Fibroblast of lung (primary cell): Measurements from ENCODE around the gene ABRAXAS1. TPM values are rescaled to one million over a fixed set of nuclear protein-coding genes. Genes with fewer than 3 reads are reported as not detected.
A peak's percentile ranks its signal among the peaks of the same experiment; 100 is the strongest.

ENCODE experiments used
- DNase-seq, 2 donors: peaks; one replicate each; pipeline versions ENCODE4 v3.0.0 to v3.0.0-alpha.2; 2010; ENCODE audit warnings: low read depth in 2 of 2
- H2AFZ ChIP-seq: 2 replicates; pipeline ENCODE4 v1.5.1; 2012; ENCODE audit warnings: low read length, control low read depth, inconsistent platforms
- H3K27ac ChIP-seq: 2 replicates; pipeline ENCODE4 v1.5.1; 2011; ENCODE audit warnings: low read length, control low read depth; ENCODE audit not compliant: insufficient read depth
- H3K27me3 ChIP-seq: 2 replicates; pipeline ENCODE4 v1.5.1; 2011; ENCODE audit warnings: mild to moderate bottlenecking, low read length; ENCODE audit not compliant: control insufficient read depth, insufficient read depth
- H3K36me3 ChIP-seq: 2 replicates; pipeline ENCODE4 v1.5.1; 2011; ENCODE audit warnings: low read length; ENCODE audit not compliant: control insufficient read depth, insufficient read depth
- H3K4me1 ChIP-seq: 2 replicates; pipeline ENCODE4 v1.5.1; 2011; ENCODE audit warnings: low read length; ENCODE audit not compliant: control insufficient read depth, insufficient read depth; ENCODE audit errors: extremely low read depth
- H3K4me2 ChIP-seq: 2 replicates; pipeline ENCODE4 v1.5.1; 2011; ENCODE audit warnings: low read length, control low read depth; ENCODE audit not compliant: insufficient read depth; ENCODE audit errors: extremely low read depth
- H3K4me3 ChIP-seq, 4 experiments: fragments of 200-600 bp in 1 of 4; sonication (generic) in 1 of 4; replicated peaks in 1 of 4; 2 replicates each; pipeline ENCODE4 v1.5.1; 2011 to 2016; ENCODE audit warnings: low read length in 4 of 4, low read depth in 3 of 4, mild to moderate bottlenecking in 3 of 4, control low read depth in 2 of 4, inconsistent platforms in 1 of 4, mixed read lengths in 1 of 4; ENCODE audit not compliant: insufficient read depth in 1 of 4; ENCODE audit errors: control extremely low read depth in 1 of 4
- H3K79me2 ChIP-seq: 2 replicates; pipeline ENCODE4 v1.5.1; 2012; ENCODE audit warnings: mild to moderate bottlenecking, low read length, inconsistent platforms; ENCODE audit not compliant: control insufficient read depth, insufficient read depth
- H3K9ac ChIP-seq: 2 replicates; pipeline ENCODE4 v1.5.1; 2011; ENCODE audit warnings: mild to moderate bottlenecking, low read length, control low read depth; ENCODE audit not compliant: insufficient read depth
- H3K9me3 ChIP-seq: 2 replicates; pipeline ENCODE4 v1.5.1; 2012; ENCODE audit warnings: low read depth, low read length; ENCODE audit not compliant: control insufficient read depth, insufficient read depth
- H4K20me1 ChIP-seq: 2 replicates; pipeline ENCODE4 v1.5.1; 2011; ENCODE audit warnings: low read length; ENCODE audit not compliant: control insufficient read depth, insufficient read depth; ENCODE audit errors: extremely low read depth
- CTCF ChIP-seq, 2 donors: IDR thresholded peaks in 1 of 2; conservative IDR thresholded peaks in 1 of 2; 1 replicate in 1 of 2; 2 replicates in 1 of 2; pipeline ENCODE4 v1.5.1; 2011 to 2012; ENCODE audit warnings: low read length in 2 of 2, control low read depth in 1 of 2, inconsistent platforms in 1 of 2, low read depth in 1 of 2, mild to moderate bottlenecking in 1 of 2
- EZH2 ChIP-seq: IDR thresholded peaks from 2 replicates; pipeline ENCODE4 v1.5.1; 2012; ENCODE audit warnings: low read length, control low read depth, mild to moderate bottlenecking; ENCODE audit errors: missing control alignments
- polyA minus RNA-seq: library from RNA; depleted of rRNA, polyadenylated mRNA; stranded (reverse); fragments of >200 nt; gene quantifications from 2 replicates; pipeline ENCODE4 v1.2.3, GENCODE V29; 2011; ENCODE audit warnings: low replicate concordance
- polyA plus RNA-seq, 2 donors: library from polyadenylated mRNA; depleted of rRNA in 1 of 2; stranded (reverse) in 1 of 2; unstranded in 1 of 2; fragments of >200 nt; gene quantifications; 2 replicates each; pipeline ENCODE4 v1.2.1, GENCODE V29; 2011 to 2012; ENCODE audit warnings: missing spikeins in 1 of 2
- total RNA-seq: library from RNA; depleted of rRNA; stranded (reverse); fragments of >200 nt; gene quantifications from 2 replicates; pipeline ENCODE4 v1.2.1, GENCODE V29; 2014

ABRAXAS1 gene
- 22.0 and 27.2 TPM in 2 replicates for total RNA-seq
- polyA plus RNA-seq = 14.0 and 17.1 TPM in 2 replicates
- polyA plus RNA-seq (2012) = 9.4 and 11.7 TPM in 2 replicates
- 0.79 and 1.2 TPM in 2 replicates for polyA minus RNA-seq

- Histone ChIP-seq H3K4me1 (no peaks in the 10 kb centered on the region), H4K20me1 (no peaks in the 10 kb centered on the region), H3K4me2 (peak within 1 kb of the TSS; percentile 96), H3K27ac (peak within 1 kb of the TSS; percentile 72), H3K36me3 (no peaks in the 10 kb centered on the region), H3K9ac (peak within 1 kb of the TSS; percentile 72), H3K4me3 (peak within 1 kb of the TSS; percentile 76 to 88 (median 80)), H3K79me2 (peaks cover 2% of the 10 kb centered on the region), H3K9me3 (no peaks in the 10 kb centered on the region), H2AFZ (peak within 1 kb of the TSS; percentile 95), H3K27me3 (no peaks in the 10 kb centered on the region)
- DNase-seq = peak; percentile 87 to 90
- TF ChIP-seq EZH2 (no peak), CTCF (conservative IDR thresholded peaks at IDR 0.05 in 1 of 2, IDR thresholded peaks at IDR 0.05 in 1 of 2; ENCODE audit: low read depth in 1 of 2, low read length in 2 of 2) (no peak)
These were observed at the start of gene ABRAXAS1 for GRCh38 chr4:83484500-83485461. TSS of gene ABRAXAS1 (minus strand) at chr4:83485100. CDS start at chr4:83485072, 28 bp downstream.

GRCh38 chr4:83527671-83528070, 42.8 kb upstream of the ABRAXAS1 start:
- Histone ChIP-seq H4K20me1 (no peaks in the 10 kb centered on the region), H3K4me2 (no peak overlapping the region), H3K9ac (no peak overlapping the region), H3K4me3 (no peak overlapping the region), H2AFZ (no peak overlapping the region), H3K79me2 (no peaks in the 10 kb centered on the region), H3K27ac (no peak overlapping the region), H3K36me3 (no peaks in the 10 kb centered on the region), H3K27me3 (no peaks in the 10 kb centered on the region), H3K9me3 (no peaks in the 10 kb centered on the region), H3K4me1 (no peaks in the 10 kb centered on the region)
- no peak for DNase-seq
- TF ChIP-seq CTCF (conservative IDR thresholded peaks at IDR 0.05 in 1 of 2, IDR thresholded peaks at IDR 0.05 in 1 of 2; ENCODE audit: low read depth in 1 of 2, low read length in 2 of 2) = no peak
- no peak for TF ChIP-seq EZH2

DNA sequence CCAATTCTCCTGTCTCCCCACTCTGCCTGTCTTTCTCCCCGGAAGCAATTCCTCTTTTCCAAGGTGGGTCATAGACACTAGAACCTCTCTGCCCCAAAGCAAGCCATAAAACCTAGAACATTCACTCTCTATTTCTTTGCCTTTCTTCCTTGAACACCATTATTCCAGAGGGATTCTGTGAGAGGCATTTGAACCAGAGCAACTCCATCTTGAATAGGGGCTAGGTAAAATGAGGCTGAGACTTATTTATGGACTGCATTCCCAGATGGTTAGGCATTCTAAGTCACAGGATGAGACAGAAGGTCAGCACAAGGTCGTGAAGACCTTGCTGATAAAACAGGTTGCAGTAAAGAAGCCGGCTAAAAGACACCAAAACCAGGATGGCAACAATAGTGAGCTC, 37.3 kb upstream of the ABRAXAS1 start:
- Histone ChIP-seq H3K27ac (no peak overlapping the region), H3K27me3 (no peaks in the 10 kb centered on the region), H3K4me1 (no peaks in the 10 kb centered on the region), H3K4me3 (no peak overlapping the region), H4K20me1 (no peaks in the 10 kb centered on the region), H3K79me2 (no peaks in the 10 kb centered on the region), H3K36me3 (no peaks in the 10 kb centered on the region), H3K9ac (no peak overlapping the region), H3K9me3 (no peaks in the 10 kb centered on the region), H2AFZ (no peak overlapping the region), H3K4me2 (no peak overlapping the region)
- TF ChIP-seq CTCF (conservative IDR thresholded peaks at IDR 0.05 in 1 of 2, IDR thresholded peaks at IDR 0.05 in 1 of 2; ENCODE audit: low read depth in 1 of 2, low read length in 2 of 2) (no peak), EZH2 (no peak)
- no peak for DNase-seq
